Measurements from ENCODE around the gene CDH4.

The CDH4 gene

GRCh38 chr20:61850926-61851900 lies 599.2 kb downstream of the CDH4 start:
- H2AK5ac ChIP-seq (ENCODE audit: low read depth, low read length), result peak overlapping the region; percentile 98
- H2AFZ ChIP-seq (ENCODE audit: low read length), result no peak overlapping the region
- H3K18ac ChIP-seq (ENCODE audit: low read length), result peak overlapping the region; percentile 70
- peaks cover 2% of the 10 kb centered on the region for H3K79me1 ChIP-seq (ENCODE audit: low read depth, low read length)
- H3K27ac ChIP-seq (replicated peaks; ENCODE audit: low read length), result no peak overlapping the region
- H3K9me3 ChIP-seq (replicated peaks in 1 of 2; ENCODE audit: control insufficient read depth in 2 of 2, insufficient read depth in 1 of 2, low read depth in 1 of 2, low read length in 2 of 2), result peaks cover 4 to 16% of the 10 kb centered on the region in 2 donors
- H3K9ac ChIP-seq (ENCODE audit: low read depth, low read length, poor library complexity), result peak overlapping the region; percentile 30
- peaks cover 0 to 2% (median 0%) of the 10 kb centered on the region in 3 experiments for H3K27me3 ChIP-seq (ENCODE audit: control insufficient read depth in 3 of 3, insufficient read depth in 3 of 3, low read depth in 1 of 3, low read length in 3 of 3)
- H3K23ac ChIP-seq (ENCODE audit: low read depth, low read length, poor library complexity), result no peak overlapping the region
- whole genome bisulfite sequencing, 2 donors (ENCODE audit: extremely low coverage in 2 of 2, insufficient read length in 2 of 2, insufficient replicate concordance in 1 of 2), result no CpG with 5 or more reads among the region's 32 CpGs
- H3K4me3 ChIP-seq (ENCODE audit: low read length in 2 of 2), result peak overlapping the region in 1 of 2 donors; percentile 36
- no peak overlapping the region for H4K8ac ChIP-seq (ENCODE audit: low read depth, low read length)
- H2BK15ac ChIP-seq (ENCODE audit: low read length), result no peak overlapping the region
- peak overlapping the region; percentile 47 for H3K14ac ChIP-seq (ENCODE audit: low read length)
- no peak for DNase-seq (ENCODE audit: low spot score)
- no peak overlapping the region for H2BK120ac ChIP-seq (ENCODE audit: low read depth, low read length)
- H2BK12ac ChIP-seq (ENCODE audit: low read length), result no peak overlapping the region
- H4K91ac ChIP-seq (ENCODE audit: low read depth, low read length, poor library complexity), result no peak overlapping the region
- H3K36me3 ChIP-seq (replicated peaks in 1 of 2; ENCODE audit: control insufficient read depth in 2 of 2, insufficient read depth in 2 of 2, low read length in 2 of 2), result no peaks in the 10 kb centered on the region
- peak overlapping the region; percentile 32 for H2BK5ac ChIP-seq (ENCODE audit: low read length)
- no peak overlapping the region for H3K4me2 ChIP-seq (ENCODE audit: insufficient read depth, low read length, poor library complexity, severe bottlenecking)
- H3K4me1 ChIP-seq (ENCODE audit: control insufficient read depth in 2 of 2, insufficient read depth in 1 of 2, low read depth in 1 of 2, low read length in 2 of 2), result peaks cover under 1 to 5% of the 10 kb centered on the region in 2 donors
- H3K4ac ChIP-seq (ENCODE audit: low read length), result no peak overlapping the region

GRCh38 chr20:61852268-61853072 lies 600.4 kb downstream of the CDH4 start:
- Histone ChIP-seq H4K8ac (ENCODE audit: low read depth, low read length) (no peak overlapping the region), H3K27ac (replicated peaks; ENCODE audit: low read length) (no peak overlapping the region), H3K4me1 (ENCODE audit: control insufficient read depth in 2 of 2, insufficient read depth in 1 of 2, low read depth in 1 of 2, low read length in 2 of 2) (peaks cover 0 to 5% of the 10 kb centered on the region in 2 donors), H3K9ac (ENCODE audit: low read depth, low read length, poor library complexity) (no peak overlapping the region), H4K91ac (ENCODE audit: low read depth, low read length, poor library complexity) (no peak overlapping the region), H3K36me3 (replicated peaks in 1 of 2; ENCODE audit: control insufficient read depth in 2 of 2, insufficient read depth in 2 of 2, low read length in 2 of 2) (no peaks in the 10 kb centered on the region), H3K23ac (ENCODE audit: low read depth, low read length, poor library complexity) (no peak overlapping the region), H2AFZ (ENCODE audit: low read length) (no peak overlapping the region), H3K4me2 (ENCODE audit: insufficient read depth, low read length, poor library complexity, severe bottlenecking) (no peak overlapping the region), H3K14ac (ENCODE audit: low read length) (peak overlapping the region; percentile 38), H3K79me1 (ENCODE audit: low read depth, low read length) (peaks cover 2% of the 10 kb centered on the region), H3K4ac (ENCODE audit: low read length) (no peak overlapping the region), H2BK12ac (ENCODE audit: low read length) (no peak overlapping the region), H3K4me3 (ENCODE audit: low read length in 2 of 2) (no peak overlapping the region), H3K27me3 (ENCODE audit: control insufficient read depth in 3 of 3, insufficient read depth in 3 of 3, low read depth in 1 of 3, low read length in 3 of 3) (peaks cover 0 to 2% (median 0%) of the 10 kb centered on the region in 3 experiments), H3K18ac (ENCODE audit: low read length) (peak overlapping the region; percentile 71), H2BK5ac (ENCODE audit: low read length) (peak overlapping the region; percentile 53), H2BK15ac (ENCODE audit: low read length) (no peak overlapping the region), H2BK120ac (ENCODE audit: low read depth, low read length) (no peak overlapping the region), H3K9me3 (replicated peaks in 1 of 2; ENCODE audit: control insufficient read depth in 2 of 2, insufficient read depth in 1 of 2, low read depth in 1 of 2, low read length in 2 of 2) (peaks cover 4 to 7% of the 10 kb centered on the region in 2 donors), H2AK5ac (ENCODE audit: low read depth, low read length) (no peak overlapping the region)
- WGBS, 2 donors (ENCODE audit: extremely low coverage in 2 of 2, insufficient read length in 2 of 2, insufficient replicate concordance in 1 of 2), result no CpG with 5 or more reads among the region's 29 CpGs
- DNase-seq (ENCODE audit: low spot score), result no peak

DNA sequence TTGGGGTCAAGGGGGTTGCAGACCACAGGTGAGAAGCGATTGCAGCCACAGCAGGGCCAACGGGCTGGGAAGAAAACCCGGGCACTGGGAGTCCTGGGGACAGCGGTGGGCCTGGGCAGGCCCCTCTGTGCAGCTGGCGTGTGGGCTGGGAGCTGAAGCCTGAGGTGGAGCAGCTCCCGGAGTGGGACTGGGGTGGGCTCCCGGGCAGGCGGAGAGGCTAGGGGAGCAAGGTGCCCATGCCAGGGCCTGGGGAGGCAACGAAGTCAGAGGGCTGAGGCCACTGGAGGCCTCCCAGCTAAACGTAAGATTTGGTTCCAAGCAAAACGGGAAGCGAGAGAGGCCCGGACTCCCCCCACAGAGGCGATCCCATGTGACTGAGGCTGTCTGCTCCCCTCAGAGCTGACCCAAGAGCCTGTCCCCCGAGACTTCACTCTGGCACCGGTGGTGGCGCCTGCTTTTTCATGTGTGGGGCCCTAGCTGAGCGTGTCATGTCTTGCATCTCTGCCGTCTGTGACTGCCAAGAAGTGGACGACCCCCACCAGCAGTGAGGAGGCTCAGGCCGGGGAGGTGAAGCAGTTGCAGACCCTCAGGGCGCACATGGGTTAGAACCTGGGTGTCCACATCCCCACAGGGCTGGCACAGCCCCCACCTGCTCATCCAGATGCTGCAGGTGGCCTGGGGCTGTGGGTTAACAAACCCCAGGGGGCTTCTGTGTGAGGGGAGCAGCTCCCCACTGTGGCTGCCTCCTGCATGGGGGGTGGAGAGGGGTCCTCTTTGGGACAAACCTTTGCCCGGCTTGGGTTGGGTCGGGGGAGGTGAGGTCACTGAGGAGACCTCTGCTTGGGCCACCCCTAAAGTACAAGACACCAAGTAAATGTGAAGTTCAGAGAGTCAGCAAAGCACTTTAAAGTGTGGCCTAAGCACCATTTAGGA lies 601.3 kb downstream of the CDH4 start:
- H3K9ac ChIP-seq (ENCODE audit: low read depth, low read length, poor library complexity), result no peak overlapping the region

More for the DNA sequence above, 601.3 kb downstream of the CDH4 start:
- Histone ChIP-seq H3K4me1 (ENCODE audit: control insufficient read depth in 2 of 2, insufficient read depth in 1 of 2, low read depth in 1 of 2, low read length in 2 of 2) (peaks cover 0 to 5% of the 10 kb centered on the region in 2 donors), H3K9me3 (replicated peaks in 1 of 2; ENCODE audit: control insufficient read depth in 2 of 2, insufficient read depth in 1 of 2, low read depth in 1 of 2, low read length in 2 of 2) (no peaks in the 10 kb centered on the region), H3K14ac (ENCODE audit: low read length) (peak overlapping the region; percentile 38), H3K27ac (replicated peaks; ENCODE audit: low read length) (no peak overlapping the region), H3K4me2 (ENCODE audit: insufficient read depth, low read length, poor library complexity, severe bottlenecking) (no peak overlapping the region), H2BK12ac (ENCODE audit: low read length) (no peak overlapping the region), H2BK120ac (ENCODE audit: low read depth, low read length) (no peak overlapping the region), H3K36me3 (replicated peaks in 1 of 2; ENCODE audit: control insufficient read depth in 2 of 2, insufficient read depth in 2 of 2, low read length in 2 of 2) (no peaks in the 10 kb centered on the region), H3K79me1 (ENCODE audit: low read depth, low read length) (peaks cover 2% of the 10 kb centered on the region), H2BK15ac (ENCODE audit: low read length) (no peak overlapping the region), H3K23ac (ENCODE audit: low read depth, low read length, poor library complexity) (no peak overlapping the region), H3K27me3 (ENCODE audit: control insufficient read depth in 3 of 3, insufficient read depth in 3 of 3, low read depth in 1 of 3, low read length in 3 of 3) (peaks cover 0 to 2% (median 0%) of the 10 kb centered on the region in 3 experiments), H3K4ac (ENCODE audit: low read length) (no peak overlapping the region), H2AK5ac (ENCODE audit: low read depth, low read length) (peak overlapping the region; percentile 25), H4K8ac (ENCODE audit: low read depth, low read length) (no peak overlapping the region), H3K4me3 (ENCODE audit: low read length in 2 of 2) (no peak overlapping the region), H3K18ac (ENCODE audit: low read length) (peak overlapping the region; percentile 71), H4K91ac (ENCODE audit: low read depth, low read length, poor library complexity) (no peak overlapping the region), H2AFZ (ENCODE audit: low read length) (no peak overlapping the region), H2BK5ac (ENCODE audit: low read length) (peak overlapping the region; percentile 53)
- DNase-seq (ENCODE audit: low spot score), result no peak
- WGBS, 2 donors (ENCODE audit: extremely low coverage in 2 of 2, insufficient read length in 2 of 2, insufficient replicate concordance in 1 of 2), result no CpG with 5 or more reads among the region's 24 CpGs
